ENCODE data around the gene HGFAC. TPM values are rescaled to one million over a fixed set of nuclear protein-coding genes. Genes with fewer than 3 reads are reported as not detected.

HGFAC gene
- total RNA-seq, 1 experiment from 2014 or later, result 0.20 TPM

DNA sequence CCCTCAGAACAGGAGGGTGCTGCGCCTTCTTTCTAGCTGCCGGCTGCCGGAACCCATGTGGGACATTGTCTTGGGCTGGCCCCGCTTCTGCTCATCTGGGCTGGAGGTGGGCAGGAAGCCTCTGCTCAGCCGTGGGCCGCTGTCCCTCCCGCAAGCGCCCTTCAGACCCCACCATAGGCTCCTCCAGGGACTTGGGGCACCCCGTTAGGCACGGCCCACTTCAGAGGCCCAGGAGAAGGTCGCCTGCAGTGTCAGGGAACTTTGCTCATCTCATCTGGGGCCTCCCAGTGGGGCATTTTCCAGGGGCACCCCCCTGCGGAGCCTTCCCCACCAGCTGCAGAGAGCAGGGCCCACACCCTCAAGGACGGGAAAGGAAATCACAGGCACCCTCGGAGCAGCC lies 54.3 kb downstream of the HGFAC start:
- Mint-ChIP-seq H3K27ac (no peak overlapping the region), H3K9me3 (no peaks in the 10 kb centered on the region), H3K4me3 (no peak overlapping the region), H3K27me3 (ENCODE audit: low read depth) (peaks cover 72% of the 10 kb centered on the region), H3K4me1 (no peaks in the 10 kb centered on the region), H3K36me3 (no peaks in the 10 kb centered on the region)
- no peak for DNase-seq (ENCODE audit: low spot score)
- ATAC-seq, result no peak
- CTCF ChIA-PET, result interaction anchor here (1.0 to 5.7 kb wide), 4 partner anchors 9 to 178 kb away, joined by 3 to 61 read pairs (median 6); no protein-coding TSS in a partner anchor
- TF ChIP-seq NR1H2 (CRISPR knock-in tag; IDR thresholded peaks at IDR 0.05) (no peak), ZNF396 (CRISPR knock-in tag; IDR thresholded peaks at IDR 0.05; ENCODE audit: borderline replicate concordance) (no peak), EMX1 (CRISPR knock-in tag; IDR thresholded peaks at IDR 0.05) (no peak), ETV6 (CRISPR knock-in tag; IDR thresholded peaks at IDR 0.05) (no peak), FOXK1 (CRISPR knock-in tag; IDR thresholded peaks at IDR 0.05) (no peak), ESRRA (CRISPR knock-in tag; IDR thresholded peaks at IDR 0.05; ENCODE audit: borderline replicate concordance) (no peak), NR2C2 (CRISPR knock-in tag; IDR thresholded peaks at IDR 0.05) (no peak), ZNF423 (CRISPR knock-in tag; IDR thresholded peaks at IDR 0.05) (no peak)
- TF ChIP-seq, protein P1, sequence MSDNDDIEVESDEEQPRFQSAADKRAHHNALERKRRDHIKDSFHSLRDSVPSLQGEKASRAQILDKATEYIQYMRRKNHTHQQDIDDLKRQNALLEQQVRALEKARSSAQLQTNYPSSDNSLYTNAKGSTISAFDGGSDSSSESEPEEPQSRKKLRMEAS (CRISPR knock-in tag; IDR thresholded peaks at IDR 0.05), result no peak
- TF ChIP-seq, protein P2, sequence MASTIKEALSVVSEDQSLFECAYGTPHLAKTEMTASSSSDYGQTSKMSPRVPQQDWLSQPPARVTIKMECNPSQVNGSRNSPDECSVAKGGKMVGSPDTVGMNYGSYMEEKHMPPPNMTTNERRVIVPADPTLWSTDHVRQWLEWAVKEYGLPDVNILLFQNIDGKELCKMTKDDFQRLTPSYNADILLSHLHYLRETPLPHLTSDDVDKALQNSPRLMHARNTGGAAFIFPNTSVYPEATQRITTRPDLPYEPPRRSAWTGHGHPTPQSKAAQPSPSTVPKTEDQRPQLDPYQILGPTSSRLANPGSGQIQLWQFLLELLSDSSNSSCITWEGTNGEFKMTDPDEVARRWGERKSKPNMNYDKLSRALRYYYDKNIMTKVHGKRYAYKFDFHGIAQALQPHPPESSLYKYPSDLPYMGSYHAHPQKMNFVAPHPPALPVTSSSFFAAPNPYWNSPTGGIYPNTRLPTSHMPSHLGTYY (CRISPR knock-in tag; IDR thresholded peaks at IDR 0.05), result no peak
- TF ChIP-seq, protein P3, sequence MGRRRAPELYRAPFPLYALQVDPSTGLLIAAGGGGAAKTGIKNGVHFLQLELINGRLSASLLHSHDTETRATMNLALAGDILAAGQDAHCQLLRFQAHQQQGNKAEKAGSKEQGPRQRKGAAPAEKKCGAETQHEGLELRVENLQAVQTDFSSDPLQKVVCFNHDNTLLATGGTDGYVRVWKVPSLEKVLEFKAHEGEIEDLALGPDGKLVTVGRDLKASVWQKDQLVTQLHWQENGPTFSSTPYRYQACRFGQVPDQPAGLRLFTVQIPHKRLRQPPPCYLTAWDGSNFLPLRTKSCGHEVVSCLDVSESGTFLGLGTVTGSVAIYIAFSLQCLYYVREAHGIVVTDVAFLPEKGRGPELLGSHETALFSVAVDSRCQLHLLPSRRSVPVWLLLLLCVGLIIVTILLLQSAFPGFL (CRISPR knock-in tag; IDR thresholded peaks at IDR 0.05; ENCODE audit: borderline replicate concordance), result no peak
- TF ChIP-seq, protein P4, sequence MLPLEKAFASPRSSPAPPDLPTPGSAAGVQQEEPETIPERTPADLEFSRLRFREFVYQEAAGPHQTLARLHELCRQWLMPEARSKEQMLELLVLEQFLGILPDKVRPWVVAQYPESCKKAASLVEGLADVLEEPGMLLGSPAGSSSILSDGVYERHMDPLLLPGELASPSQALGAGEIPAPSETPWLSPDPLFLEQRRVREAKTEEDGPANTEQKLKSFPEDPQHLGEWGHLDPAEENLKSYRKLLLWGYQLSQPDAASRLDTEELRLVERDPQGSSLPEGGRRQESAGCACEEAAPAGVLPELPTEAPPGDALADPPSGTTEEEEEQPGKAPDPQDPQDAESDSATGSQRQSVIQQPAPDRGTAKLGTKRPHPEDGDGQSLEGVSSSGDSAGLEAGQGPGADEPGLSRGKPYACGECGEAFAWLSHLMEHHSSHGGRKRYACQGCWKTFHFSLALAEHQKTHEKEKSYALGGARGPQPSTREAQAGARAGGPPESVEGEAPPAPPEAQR (CRISPR knock-in tag; IDR thresholded peaks at IDR 0.05), result no peak
- TF ChIP-seq, protein P5, sequence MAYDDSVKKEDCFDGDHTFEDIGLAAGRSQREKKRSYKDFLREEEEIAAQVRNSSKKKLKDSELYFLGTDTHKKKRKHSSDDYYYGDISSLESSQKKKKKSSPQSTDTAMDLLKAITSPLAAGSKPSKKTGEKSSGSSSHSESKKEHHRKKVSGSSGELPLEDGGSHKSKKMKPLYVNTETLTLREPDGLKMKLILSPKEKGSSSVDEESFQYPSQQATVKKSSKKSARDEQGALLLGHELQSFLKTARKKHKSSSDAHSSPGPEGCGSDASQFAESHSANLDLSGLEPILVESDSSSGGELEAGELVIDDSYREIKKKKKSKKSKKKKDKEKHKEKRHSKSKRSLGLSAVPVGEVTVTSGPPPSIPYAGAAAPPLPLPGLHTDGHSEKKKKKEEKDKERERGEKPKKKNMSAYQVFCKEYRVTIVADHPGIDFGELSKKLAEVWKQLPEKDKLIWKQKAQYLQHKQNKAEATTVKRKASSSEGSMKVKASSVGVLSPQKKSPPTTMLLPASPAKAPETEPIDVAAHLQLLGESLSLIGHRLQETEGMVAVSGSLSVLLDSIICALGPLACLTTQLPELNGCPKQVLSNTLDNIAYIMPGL (CRISPR knock-in tag; IDR thresholded peaks at IDR 0.05), result no peak
- POLR2A ChIA-PET, result interaction anchor here (0.7 kb wide), 1 partner anchor 119 kb away, joined by 4 read pairs; no protein-coding TSS in a partner anchor

DNA sequence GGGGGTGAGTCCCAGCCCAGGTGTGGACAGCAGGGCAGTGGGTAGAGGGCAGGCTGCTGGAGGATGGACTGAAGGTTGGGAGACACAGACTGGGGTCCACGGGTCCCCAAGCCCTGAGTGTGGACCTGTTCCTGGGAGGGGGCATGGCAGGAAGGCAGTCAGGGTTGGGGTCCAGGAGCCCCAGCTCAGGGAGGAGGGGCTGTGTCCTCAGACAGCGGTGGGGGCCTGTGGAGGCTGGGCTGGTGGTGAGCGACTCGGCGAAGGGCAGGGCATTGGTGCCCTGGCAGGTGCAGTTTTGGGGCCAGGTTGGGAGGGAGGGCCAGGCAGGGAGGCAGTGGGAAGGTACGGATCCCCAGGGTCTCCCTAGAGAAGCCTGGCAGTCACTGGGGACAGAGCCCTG lies 55.3 kb downstream of the HGFAC start:
- POLR2A ChIA-PET, result interaction anchor here (0.7 kb wide), 1 partner anchor 120 kb away, joined by 4 read pairs; no protein-coding TSS in a partner anchor
- CTCF ChIA-PET, result interaction anchor here (0.6 to 0.7 kb wide), 2 partner anchors 25 to 62 kb away, joined by 3 to 6 read pairs; no protein-coding TSS in a partner anchor
- Mint-ChIP-seq H3K4me1 (no peaks in the 10 kb centered on the region), H3K27ac (no peak overlapping the region), H3K4me3 (no peak overlapping the region), H3K36me3 (no peaks in the 10 kb centered on the region), H3K27me3 (ENCODE audit: low read depth) (peaks cover 61% of the 10 kb centered on the region), H3K9me3 (no peaks in the 10 kb centered on the region)
- DNase-seq (ENCODE audit: low spot score), result no peak
- no peak for ATAC-seq
- TF ChIP-seq FOXP1 (CRISPR knock-in tag; IDR thresholded peaks at IDR 0.05; ENCODE audit: borderline replicate concordance) (no peak), MYBL2 (CRISPR knock-in tag; IDR thresholded peaks at IDR 0.05) (no peak), ZNF219 (CRISPR knock-in tag; IDR thresholded peaks at IDR 0.05; ENCODE audit: borderline replicate concordance) (no peak), PRRX2 (CRISPR knock-in tag; IDR thresholded peaks at IDR 0.05) (no peak), CREB1 (CRISPR knock-in tag; IDR thresholded peaks at IDR 0.05) (no peak), ZNF396 (CRISPR knock-in tag; IDR thresholded peaks at IDR 0.05; ENCODE audit: borderline replicate concordance) (no peak), NR2C2 (CRISPR knock-in tag; IDR thresholded peaks at IDR 0.05) (no peak)
- TF ChIP-seq, protein P6, sequence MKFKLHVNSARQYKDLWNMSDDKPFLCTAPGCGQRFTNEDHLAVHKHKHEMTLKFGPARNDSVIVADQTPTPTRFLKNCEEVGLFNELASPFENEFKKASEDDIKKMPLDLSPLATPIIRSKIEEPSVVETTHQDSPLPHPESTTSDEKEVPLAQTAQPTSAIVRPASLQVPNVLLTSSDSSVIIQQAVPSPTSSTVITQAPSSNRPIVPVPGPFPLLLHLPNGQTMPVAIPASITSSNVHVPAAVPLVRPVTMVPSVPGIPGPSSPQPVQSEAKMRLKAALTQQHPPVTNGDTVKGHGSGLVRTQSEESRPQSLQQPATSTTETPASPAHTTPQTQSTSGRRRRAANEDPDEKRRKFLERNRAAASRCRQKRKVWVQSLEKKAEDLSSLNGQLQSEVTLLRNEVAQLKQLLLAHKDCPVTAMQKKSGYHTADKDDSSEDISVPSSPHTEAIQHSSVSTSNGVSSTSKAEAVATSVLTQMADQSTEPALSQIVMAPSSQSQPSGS (CRISPR knock-in tag; IDR thresholded peaks at IDR 0.05; ENCODE audit: borderline replicate concordance, low read depth), result no peak
- TF ChIP-seq, protein P1 (CRISPR knock-in tag; IDR thresholded peaks at IDR 0.05), result no peak
- TF ChIP-seq, protein P7, sequence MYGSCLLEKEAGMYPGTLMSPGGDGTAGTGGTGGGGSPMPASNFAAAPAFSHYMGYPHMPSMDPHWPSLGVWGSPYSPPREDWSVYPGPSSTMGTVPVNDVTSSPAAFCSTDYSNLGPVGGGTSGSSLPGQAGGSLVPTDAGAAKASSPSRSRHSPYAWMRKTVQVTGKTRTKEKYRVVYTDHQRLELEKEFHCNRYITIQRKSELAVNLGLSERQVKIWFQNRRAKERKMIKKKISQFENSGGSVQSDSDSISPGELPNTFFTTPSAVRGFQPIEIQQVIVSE (CRISPR knock-in tag; IDR thresholded peaks at IDR 0.05; ENCODE audit: borderline replicate concordance), result no peak
- TF ChIP-seq, protein P8, sequence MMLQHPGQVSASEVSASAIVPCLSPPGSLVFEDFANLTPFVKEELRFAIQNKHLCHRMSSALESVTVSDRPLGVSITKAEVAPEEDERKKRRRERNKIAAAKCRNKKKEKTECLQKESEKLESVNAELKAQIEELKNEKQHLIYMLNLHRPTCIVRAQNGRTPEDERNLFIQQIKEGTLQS (CRISPR knock-in tag; conservative IDR thresholded peaks at IDR 0.05), result no peak
- TF ChIP-seq, protein P9, sequence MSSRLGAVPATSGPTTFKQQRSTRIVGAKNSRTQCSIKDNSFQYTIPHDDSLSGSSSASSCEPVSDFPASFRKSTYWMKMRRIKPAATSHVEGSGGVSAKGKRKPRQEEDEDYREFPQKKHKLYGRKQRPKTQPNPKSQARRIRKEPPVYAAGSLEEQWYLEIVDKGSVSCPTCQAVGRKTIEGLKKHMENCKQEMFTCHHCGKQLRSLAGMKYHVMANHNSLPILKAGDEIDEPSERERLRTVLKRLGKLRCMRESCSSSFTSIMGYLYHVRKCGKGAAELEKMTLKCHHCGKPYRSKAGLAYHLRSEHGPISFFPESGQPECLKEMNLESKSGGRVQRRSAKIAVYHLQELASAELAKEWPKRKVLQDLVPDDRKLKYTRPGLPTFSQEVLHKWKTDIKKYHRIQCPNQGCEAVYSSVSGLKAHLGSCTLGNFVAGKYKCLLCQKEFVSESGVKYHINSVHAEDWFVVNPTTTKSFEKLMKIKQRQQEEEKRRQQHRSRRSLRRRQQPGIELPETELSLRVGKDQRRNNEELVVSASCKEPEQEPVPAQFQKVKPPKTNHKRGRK (CRISPR knock-in tag; IDR thresholded peaks at IDR 0.05; ENCODE audit: borderline replicate concordance), result no peak
- TF ChIP-seq, protein P10, sequence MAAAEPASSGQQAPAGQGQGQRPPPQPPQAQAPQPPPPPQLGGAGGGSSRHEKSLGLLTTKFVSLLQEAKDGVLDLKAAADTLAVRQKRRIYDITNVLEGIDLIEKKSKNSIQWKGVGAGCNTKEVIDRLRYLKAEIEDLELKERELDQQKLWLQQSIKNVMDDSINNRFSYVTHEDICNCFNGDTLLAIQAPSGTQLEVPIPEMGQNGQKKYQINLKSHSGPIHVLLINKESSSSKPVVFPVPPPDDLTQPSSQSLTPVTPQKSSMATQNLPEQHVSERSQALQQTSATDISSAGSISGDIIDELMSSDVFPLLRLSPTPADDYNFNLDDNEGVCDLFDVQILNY (CRISPR knock-in tag; IDR thresholded peaks at IDR 0.05), result no peak

Data from WTC11 (cell line).